H9 (cell line): ENCODE data around the gene HYDIN. TPM values are rescaled to one million over a fixed set of nuclear protein-coding genes. Genes with fewer than 3 reads are reported as not detected.
"Not testable (repeated sequence)": the region's sequence is repeated elsewhere in the genome, so short reads cannot be mapped to it uniquely, and the experiment has no call there.

Experiments
- DNase-seq: peaks from one replicate; pipeline ENCODE4 v3.0.0-alpha.2; 2017
- H2AFZ ChIP-seq: one replicate; pipeline ENCODE4 v1.6.1; 2013; ENCODE audit warnings: mild to moderate bottlenecking, low read length, control low read depth, moderate library complexity
- H2AK5ac ChIP-seq: 2 replicates; pipeline ENCODE4 v1.6.1; 2013; ENCODE audit warnings: low read length, control low read depth, mixed read lengths; ENCODE audit not compliant: insufficient read length
- H2BK120ac ChIP-seq: one replicate; pipeline ENCODE4 v1.6.1; 2013; ENCODE audit warnings: low read depth, mild to moderate bottlenecking, low read length, control low read depth, inconsistent platforms; ENCODE audit not compliant: poor library complexity, severe bottlenecking
- H2BK12ac ChIP-seq: 2 replicates; pipeline ENCODE4 v1.6.1; 2013; ENCODE audit warnings: low read length, control low read depth, mixed read lengths, low read depth; ENCODE audit not compliant: insufficient read length
- H2BK15ac ChIP-seq: 2 replicates; pipeline ENCODE4 v1.6.1; 2013; ENCODE audit warnings: low read depth, low read length, control low read depth
- H2BK20ac ChIP-seq: one replicate; pipeline ENCODE4 v1.6.1; 2013; ENCODE audit warnings: low read depth, mild to moderate bottlenecking, low read length, control low read depth, inconsistent platforms; ENCODE audit not compliant: poor library complexity, severe bottlenecking
- H2BK5ac ChIP-seq: 2 replicates; pipeline ENCODE4 v1.6.1; 2013; ENCODE audit warnings: low read length, control low read depth, mixed read lengths; ENCODE audit not compliant: insufficient read length
- H3K14ac ChIP-seq: 2 replicates; pipeline ENCODE4 v1.6.1; 2013; ENCODE audit warnings: low read length, control low read depth; ENCODE audit not compliant: insufficient read depth
- H3K18ac ChIP-seq: 2 replicates; pipeline ENCODE4 v1.6.1; 2013; ENCODE audit warnings: low read depth, mild to moderate bottlenecking, mixed read lengths, low read length, control low read depth; ENCODE audit not compliant: insufficient read length
- H3K23ac ChIP-seq: 2 replicates; pipeline ENCODE4 v1.6.1; 2013; ENCODE audit warnings: low read length, control low read depth, mixed read lengths, low read depth; ENCODE audit not compliant: insufficient read length
- H3K23me2 ChIP-seq: 2 replicates; pipeline ENCODE4 v1.6.1; 2013; ENCODE audit warnings: low read depth, mild to moderate bottlenecking, mixed read lengths, low read length, control low read depth; ENCODE audit not compliant: insufficient read length, poor library complexity, severe bottlenecking
- H3K27ac ChIP-seq: 2 replicates; pipeline ENCODE4 v1.5.1; 2013; ENCODE audit warnings: low read length, control low read depth, mixed read lengths, low read depth; ENCODE audit not compliant: insufficient read length
- H3K27me3 ChIP-seq: 2 replicates; pipeline ENCODE4 v1.6.1; 2013; ENCODE audit warnings: low read length, control low read depth, inconsistent platforms; ENCODE audit not compliant: insufficient read depth
- H3K4ac ChIP-seq: 2 replicates; pipeline ENCODE4 v1.6.1; 2013; ENCODE audit warnings: low read depth, mild to moderate bottlenecking, control low read depth, inconsistent platforms, low read length, moderate library complexity
- H3K4me1 ChIP-seq: 2 replicates; pipeline ENCODE4 v1.6.1; 2013; ENCODE audit warnings: low read length, control low read depth, inconsistent platforms; ENCODE audit not compliant: insufficient read depth
- H3K4me2 ChIP-seq: 2 replicates; pipeline ENCODE4 v1.6.1; 2013; ENCODE audit warnings: low read length, control low read depth, mixed read lengths; ENCODE audit not compliant: insufficient read length, insufficient read depth
- H3K56ac ChIP-seq: 2 replicates; pipeline ENCODE4 v1.6.1; 2013; ENCODE audit warnings: low read depth, mild to moderate bottlenecking, mixed read lengths, low read length, control low read depth; ENCODE audit not compliant: insufficient read length
- H3K79me1 ChIP-seq: 2 replicates; pipeline ENCODE4 v1.6.1; 2013; ENCODE audit warnings: low read depth, mild to moderate bottlenecking, moderate library complexity, low read length, control low read depth, inconsistent platforms; ENCODE audit not compliant: insufficient read depth, poor library complexity, severe bottlenecking
- H3K79me2 ChIP-seq: 2 replicates; pipeline ENCODE4 v1.6.1; 2013; ENCODE audit warnings: low read length, control low read depth, inconsistent platforms; ENCODE audit not compliant: insufficient read depth
- H3K9ac ChIP-seq: 2 replicates; pipeline ENCODE4 v1.6.1; 2013; ENCODE audit warnings: low read length, control low read depth, mixed read lengths; ENCODE audit not compliant: insufficient read length; ENCODE audit errors: extremely low read depth
- H3K9me3 ChIP-seq: one replicate; pipeline ENCODE4 v1.6.1; 2013; ENCODE audit warnings: low read depth, low read length, inconsistent platforms; ENCODE audit not compliant: control insufficient read depth
- H3T11ph ChIP-seq: one replicate; pipeline ENCODE4 v1.6.1; 2013; ENCODE audit warnings: mild to moderate bottlenecking, low read length, control low read depth, inconsistent platforms
- H4K20me1 ChIP-seq: one replicate; pipeline ENCODE4 v1.6.1; 2013; ENCODE audit not compliant: control insufficient read depth, insufficient read length, insufficient read depth
- H4K5ac ChIP-seq: 2 replicates; pipeline ENCODE4 v1.6.1; 2013; ENCODE audit warnings: low read depth, mild to moderate bottlenecking, mixed read lengths, low read length, control low read depth; ENCODE audit not compliant: insufficient read length
- H4K8ac ChIP-seq: replicated peaks from 2 replicates; pipeline ENCODE4 v1.6.1; 2013; ENCODE audit warnings: low read length, control low read depth, mixed read lengths, low read depth; ENCODE audit not compliant: insufficient read length
- H4K91ac ChIP-seq: 2 replicates; pipeline ENCODE4 v1.6.1; 2013; ENCODE audit warnings: low read depth, mild to moderate bottlenecking, moderate library complexity, mixed read lengths, low read length, control low read depth; ENCODE audit not compliant: insufficient read length
- H3K27ac Mint-ChIP-seq, 3 experiments: 2 replicates in 2 of 3; 3 replicates in 1 of 3; pipeline ENCODE4 v1.8.0; 2020 to 2021; ENCODE audit warnings: mixed read lengths in 3 of 3, mild to moderate bottlenecking in 1 of 3, moderate library complexity in 1 of 3
- H3K27me3 Mint-ChIP-seq: 2 replicates; pipeline ENCODE4 v1.8.0; 2021; ENCODE audit warnings: low read depth, mild to moderate bottlenecking, moderate library complexity, mixed read lengths
- H3K36me3 Mint-ChIP-seq, 3 experiments: 2 replicates in 2 of 3; 3 replicates in 1 of 3; pipeline ENCODE4 v1.8.0; 2020 to 2021; ENCODE audit warnings: low read depth in 3 of 3, mixed read lengths in 3 of 3; ENCODE audit not compliant: insufficient read depth in 1 of 3
- H3K4me1 Mint-ChIP-seq, 2 experiments: 2 replicates each; pipeline ENCODE4 v1.8.0; 2020; ENCODE audit warnings: mixed read lengths in 2 of 2
- H3K4me3 Mint-ChIP-seq, 2 experiments: 2 replicates in 1 of 2; 3 replicates in 1 of 2; pipeline ENCODE4 v1.8.0; 2020 to 2021; ENCODE audit warnings: mild to moderate bottlenecking in 2 of 2, mixed read lengths in 2 of 2, moderate library complexity in 1 of 2
- H3K9me3 Mint-ChIP-seq, 2 experiments: 2 replicates in 1 of 2; 3 replicates in 1 of 2; pipeline ENCODE4 v1.8.0; 2020; ENCODE audit warnings: mild to moderate bottlenecking in 2 of 2, mixed read lengths in 2 of 2, moderate library complexity in 1 of 2
- WGBS: extraction: QIAGEN DNeasy Blood & Tissue Kit; methylation state at CpG from one replicate; pipeline ENCODE4 v1.1.7; 2013; ENCODE audit warnings: missing lambda C conversion rate, low lambda C conversion rate, mixed read lengths; ENCODE audit not compliant: insufficient read length; ENCODE audit errors: extremely low coverage; 5-methylcytosine and 5-hydroxymethylcytosine counted together
- total RNA-seq: library from RNA; stranded (reverse); gene quantifications from 2 replicates; pipeline ENCODE4 v1.2.1, GENCODE V29; 2021

The HYDIN gene
- total RNA-seq, 1 experiment from 2014 or later = 1.7 TPM

DNA sequence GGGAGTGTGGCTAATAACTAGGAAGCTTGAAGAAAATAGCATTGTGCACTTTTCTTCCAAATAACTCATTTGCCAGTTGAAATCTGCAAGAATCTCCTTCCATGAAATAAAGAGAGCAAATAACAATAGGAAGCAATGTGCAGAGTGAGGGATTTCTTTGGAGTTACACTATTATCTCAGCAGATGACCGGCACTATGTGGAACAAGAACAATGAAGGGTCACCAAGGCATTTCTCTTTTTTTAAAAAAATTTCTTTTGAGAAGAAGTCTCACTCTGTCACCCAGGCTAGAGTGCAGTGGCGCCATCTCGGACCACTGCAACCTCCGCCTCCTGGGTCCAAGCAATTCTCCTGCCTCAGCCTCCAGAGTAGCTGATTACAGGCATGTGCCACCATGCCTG is 192.1 kb downstream of the HYDIN start:
- H3K4me2 ChIP-seq, H3K4me1 ChIP-seq, H2BK12ac ChIP-seq, H3K79me2 ChIP-seq, H3K9me3 ChIP-seq, H4K91ac ChIP-seq, H3K27me3 Mint-ChIP-seq, H2BK120ac ChIP-seq, H4K8ac ChIP-seq, H3K27me3 ChIP-seq, H4K20me1 ChIP-seq, H3K79me1 ChIP-seq, DNase-seq, H2BK15ac ChIP-seq, H2AK5ac ChIP-seq, H3K27ac Mint-ChIP-seq, H3T11ph ChIP-seq, H3K36me3 Mint-ChIP-seq, H3K4me3 Mint-ChIP-seq, H3K9me3 Mint-ChIP-seq, H2BK5ac ChIP-seq, H3K9ac ChIP-seq, H2AFZ ChIP-seq, H4K5ac ChIP-seq, H2BK20ac ChIP-seq, H3K18ac ChIP-seq, H3K56ac ChIP-seq, H3K23ac ChIP-seq, H3K23me2 ChIP-seq, H3K4me1 Mint-ChIP-seq, H3K14ac ChIP-seq, H3K27ac ChIP-seq, H3K4ac ChIP-seq: not testable (repeated sequence)
- WGBS = no CpG with 5 or more reads among the region's 4 CpGs

DNA sequence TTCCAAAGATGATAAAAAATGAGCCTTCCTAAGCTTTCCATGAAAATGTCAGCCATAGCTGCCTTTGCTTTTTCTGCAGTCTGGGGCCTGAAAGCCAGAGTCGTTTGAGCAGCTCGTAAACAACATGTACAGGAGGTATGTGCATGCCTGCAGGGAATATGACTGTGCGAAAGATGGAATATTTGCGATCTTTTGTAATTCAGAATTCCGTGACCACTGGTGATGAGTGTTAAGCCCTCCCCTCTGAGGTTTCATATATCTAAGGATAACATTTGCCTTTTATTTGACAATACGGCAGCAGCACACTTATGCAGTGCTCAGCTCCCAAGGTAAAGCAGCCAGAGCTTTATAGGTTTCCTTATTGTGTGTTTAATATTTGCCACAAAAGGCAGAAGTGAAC is 192.5 kb downstream of the HYDIN start:
- not testable (repeated sequence) for H4K8ac ChIP-seq, H3T11ph ChIP-seq, H3K27ac Mint-ChIP-seq, H2BK20ac ChIP-seq, H3K4me1 ChIP-seq, H2AFZ ChIP-seq, H3K9me3 ChIP-seq, H3K4me2 ChIP-seq, H3K36me3 Mint-ChIP-seq, H2AK5ac ChIP-seq, H3K9ac ChIP-seq, H3K23ac ChIP-seq, H4K5ac ChIP-seq, H3K27me3 Mint-ChIP-seq, H3K4ac ChIP-seq, H3K4me1 Mint-ChIP-seq, H3K18ac ChIP-seq, H2BK15ac ChIP-seq, DNase-seq, H3K27ac ChIP-seq, H2BK12ac ChIP-seq, H4K20me1 ChIP-seq, H3K79me2 ChIP-seq, H4K91ac ChIP-seq, H3K79me1 ChIP-seq, H3K9me3 Mint-ChIP-seq, H3K23me2 ChIP-seq, H2BK5ac ChIP-seq, H2BK120ac ChIP-seq, H3K27me3 ChIP-seq, H3K14ac ChIP-seq, H3K56ac ChIP-seq, H3K4me3 Mint-ChIP-seq
- WGBS = no CpG with 5 or more reads among the region's 6 CpGs
